Esophagus (tissue), 2 donors: ENCODE measurements around the gene FAM76A. TPM values are rescaled to one million over a fixed set of nuclear protein-coding genes. Genes with fewer than 3 reads are reported as not detected.
"Not testable (repeated sequence)": the region's sequence is repeated elsewhere in the genome, so short reads cannot be mapped to it uniquely, and the experiment has no call there.

ENCODE experiments used
- H3K27ac ChIP-seq, 2 donors: one replicate each; pipeline ENCODE4 v1.5.1; 2013; ENCODE audit warnings: low read depth in 2 of 2, mild to moderate bottlenecking in 2 of 2, inconsistent platforms in 1 of 2, low read length in 1 of 2, moderate library complexity in 1 of 2
- H3K27me3 ChIP-seq, 2 donors: one replicate each; pipeline ENCODE4 v1.6.1; 2013; ENCODE audit warnings: low read length in 2 of 2, control low read depth in 1 of 2, mild to moderate bottlenecking in 1 of 2; ENCODE audit not compliant: insufficient read depth in 2 of 2, control insufficient read depth in 1 of 2
- H3K36me3 ChIP-seq, 2 donors: one replicate each; pipeline ENCODE4 v1.6.1; 2013; ENCODE audit warnings: low read length in 1 of 2; ENCODE audit not compliant: control insufficient read depth in 2 of 2, insufficient read depth in 2 of 2
- H3K4me1 ChIP-seq, 2 donors: one replicate each; pipeline ENCODE4 v1.6.1; 2013; ENCODE audit warnings: low read length in 1 of 2; ENCODE audit not compliant: control insufficient read depth in 2 of 2, insufficient read depth in 2 of 2
- H3K4me3 ChIP-seq, 2 donors: one replicate each; pipeline ENCODE4 v1.5.1; 2013; ENCODE audit warnings: low read length in 2 of 2, mild to moderate bottlenecking in 2 of 2, low read depth in 1 of 2, moderate library complexity in 1 of 2
- H3K9me3 ChIP-seq, 2 donors: one replicate each; pipeline ENCODE4 v1.6.1; 2013; ENCODE audit warnings: mild to moderate bottlenecking in 2 of 2, low read depth in 1 of 2, low read length in 1 of 2, moderate library complexity in 1 of 2; ENCODE audit not compliant: control insufficient read depth in 2 of 2, insufficient read depth in 1 of 2
- WGBS, 2 donors: extraction: QIAGEN DNeasy Blood & Tissue Kit; methylation state at CpG; one replicate each; pipeline ENCODE4 v1.1.7; 2013; 5-methylcytosine and 5-hydroxymethylcytosine counted together
- polyA plus RNA-seq, 2 donors: library from polyadenylated mRNA; stranded (reverse); fragments of 200-250 nt; gene quantifications; one replicate each; pipeline ENCODE4 v1.2.3, GENCODE V29; 2013
- donor health status: healthy with polysubstance abuse.
- donor health status: Bipolar disorder and iron deficiency.

The FAM76A gene
- polyA plus RNA-seq, 2 donors = 3.5 to 4.2 TPM

DNA sequence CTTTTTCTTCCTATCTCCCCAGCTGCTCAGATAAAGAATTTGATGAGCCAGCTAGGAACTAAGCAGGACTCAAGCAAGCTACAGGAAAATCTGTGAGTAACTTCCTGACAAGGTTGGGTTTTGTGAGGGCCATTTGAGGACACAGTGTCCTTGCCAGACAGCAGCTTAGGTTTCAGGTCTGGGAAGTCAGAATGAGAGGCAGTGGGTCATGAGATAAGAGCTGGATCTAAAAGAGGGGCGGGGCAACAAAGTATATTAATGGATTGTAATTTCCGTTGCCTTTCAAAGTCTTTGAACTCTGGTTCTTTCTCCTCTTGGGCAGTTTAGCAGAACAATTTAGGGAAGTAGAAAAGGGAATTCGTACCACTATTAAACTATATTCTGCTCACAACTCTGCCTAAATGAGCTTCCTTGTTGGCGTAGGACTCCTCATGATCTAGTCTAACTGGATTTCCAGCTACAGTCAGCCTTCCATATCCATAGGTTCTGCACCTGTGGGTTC, 63.8 kb downstream of the FAM76A start:
- H3K9me3 ChIP-seq = no peaks in the 10 kb centered on the region
- H3K27me3 ChIP-seq = no peaks in the 10 kb centered on the region
- no peak overlapping the region for H3K4me3 ChIP-seq
- 59 to 70% methylated on average over 4 of the region's 4 CpGs for WGBS, 2 donors
- peaks cover 0 to 3% of the 10 kb centered on the region in 2 donors for H3K4me1 ChIP-seq
- peak overlapping the region; percentile 36 to 60 for H3K27ac ChIP-seq
- H3K36me3 ChIP-seq = peaks cover under 1 to 1% of the 10 kb centered on the region in 2 donors

DNA sequence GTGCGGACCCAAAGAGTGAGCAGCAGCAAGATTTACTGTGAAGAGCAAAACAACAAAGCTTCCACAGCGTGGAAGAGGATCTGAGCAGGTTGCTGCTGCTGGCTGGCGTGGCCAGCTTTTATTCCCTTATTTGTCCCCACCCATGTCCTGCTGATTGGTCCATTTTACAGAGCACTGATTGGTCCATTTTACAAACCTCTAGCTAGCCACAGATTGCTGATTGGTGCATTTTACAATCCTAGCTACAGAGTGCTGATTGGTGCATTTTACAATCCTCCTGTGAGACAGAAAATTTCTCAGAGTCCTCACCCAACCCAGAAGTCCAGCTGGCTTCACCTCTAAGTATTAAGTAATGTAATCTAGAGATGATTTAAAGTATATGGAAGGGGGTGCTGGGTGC, 64.5 kb downstream of the FAM76A start:
- H3K36me3 ChIP-seq, H3K4me1 ChIP-seq, H3K27me3 ChIP-seq, H3K4me3 ChIP-seq, H3K9me3 ChIP-seq: not testable (repeated sequence)
- peak overlapping the region; percentile 53 to 78 for H3K27ac ChIP-seq
- WGBS, 2 donors = 91 to 96% methylated on average over 3 of the region's 3 CpGs

DNA sequence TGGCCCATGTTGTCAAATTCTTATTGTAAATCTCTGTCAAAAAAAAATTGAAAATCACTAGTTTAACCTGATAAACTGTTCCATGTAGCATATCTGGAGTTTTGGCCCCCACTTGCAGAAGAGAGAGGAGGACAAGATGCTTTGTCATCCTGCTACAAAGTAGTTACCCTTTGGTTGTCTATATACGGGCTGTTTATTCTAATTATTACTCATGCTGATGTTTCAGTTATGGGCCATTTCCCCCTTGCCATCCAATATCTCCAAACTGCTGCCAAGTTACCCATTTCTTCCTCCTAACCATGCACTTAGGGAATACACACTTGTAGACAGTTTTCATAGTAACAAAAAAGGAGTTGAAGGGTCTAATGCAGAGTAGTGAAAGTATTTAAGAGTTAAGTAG, 69.8 kb downstream of the FAM76A start:
- Histone ChIP-seq H3K36me3 (peaks cover 3 to 11% of the 10 kb centered on the region in 2 donors), H3K9me3 (no peaks in the 10 kb centered on the region), H3K4me1 (no peaks in the 10 kb centered on the region), H3K27ac (no peak overlapping the region), H3K27me3 (no peaks in the 10 kb centered on the region), H3K4me3 (no peak overlapping the region)
- WGBS, 2 donors = 30 to 34% methylated on average over 1 of the region's 1 CpG

DNA sequence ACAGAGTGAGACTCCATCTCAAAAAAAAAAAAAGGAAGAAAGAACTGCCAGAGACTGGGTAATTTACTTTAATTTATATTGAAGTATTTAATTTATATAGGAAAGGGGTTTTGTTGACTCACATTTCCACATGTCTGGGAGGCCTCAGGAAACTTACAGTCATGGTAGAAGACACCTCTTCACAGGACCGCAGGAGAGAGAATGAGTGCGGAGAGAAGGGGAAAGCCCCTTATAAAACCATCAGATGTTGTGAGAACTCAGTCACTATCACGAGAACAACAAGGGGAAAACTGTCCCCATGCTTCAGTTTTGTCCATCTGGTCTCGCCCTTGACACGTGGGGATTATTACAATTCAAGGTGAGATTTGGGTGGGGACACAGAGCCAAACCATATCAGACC, 79.0 kb downstream of the FAM76A start:
- Histone ChIP-seq H3K27me3 (no peaks in the 10 kb centered on the region), H3K4me3 (no peak overlapping the region), H3K9me3 (no peaks in the 10 kb centered on the region), H3K36me3 (peaks cover 2 to 6% of the 10 kb centered on the region in 2 donors), H3K27ac (no peak overlapping the region), H3K4me1 (no peaks in the 10 kb centered on the region)
- 89 to 91% methylated on average over 5 of the region's 5 CpGs for WGBS, 2 donors

DNA sequence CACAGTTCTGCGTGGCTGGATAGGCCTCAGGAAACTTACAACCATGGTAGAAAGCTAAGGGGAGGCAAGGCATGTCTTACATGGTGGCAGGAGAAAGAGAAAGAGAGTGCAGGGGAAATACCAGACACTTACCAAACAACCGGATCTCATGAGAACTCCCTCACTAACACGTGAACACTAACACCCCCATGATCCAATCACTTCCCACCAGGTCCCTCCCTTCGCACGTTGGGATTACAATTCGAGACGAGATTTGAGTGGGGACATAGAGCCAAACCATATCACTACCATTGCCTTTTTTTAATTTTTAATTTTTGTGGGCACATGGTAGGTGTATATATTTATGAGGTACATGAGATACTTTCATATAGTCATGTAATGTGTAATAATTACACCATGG, 81.0 kb downstream of the FAM76A start:
- H3K36me3 ChIP-seq = peaks cover 3 to 6% of the 10 kb centered on the region in 2 donors
- no peak overlapping the region for H3K27ac ChIP-seq
- 93 to 94% methylated on average over 7 of the region's 7 CpGs for WGBS, 2 donors
- H3K27me3 ChIP-seq = no peaks in the 10 kb centered on the region
- no peaks in the 10 kb centered on the region for H3K9me3 ChIP-seq
- H3K4me3 ChIP-seq = no peak overlapping the region
- H3K4me1 ChIP-seq = no peaks in the 10 kb centered on the region

DNA sequence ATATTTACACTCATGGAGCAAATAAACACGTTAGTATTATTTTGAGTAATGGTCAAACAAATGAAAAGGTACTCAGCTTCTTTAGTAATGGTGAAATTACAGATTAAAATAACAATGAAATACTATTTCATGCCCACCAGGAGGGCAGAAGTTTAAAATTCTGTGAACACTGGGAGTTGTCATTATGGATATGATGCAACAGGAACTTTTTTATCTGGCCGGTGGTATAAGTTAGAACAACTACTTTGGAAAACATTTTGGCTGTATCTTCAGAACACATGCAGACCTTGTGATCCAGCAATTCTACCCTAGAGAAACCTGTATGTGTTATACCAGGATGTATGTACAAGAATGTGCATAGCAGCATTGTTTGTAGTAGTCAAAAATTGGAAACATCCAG, 81.6 kb downstream of the FAM76A start:
- H3K9me3 ChIP-seq = no peaks in the 10 kb centered on the region
- H3K4me3 ChIP-seq = no peak overlapping the region
- peaks cover 4 to 6% of the 10 kb centered on the region in 2 donors for H3K36me3 ChIP-seq
- no peaks in the 10 kb centered on the region for H3K27me3 ChIP-seq
- no peak overlapping the region for H3K27ac ChIP-seq
- WGBS, 2 donors = 82 to 85% methylated on average over 2 of the region's 2 CpGs
- H3K4me1 ChIP-seq = no peaks in the 10 kb centered on the region

DNA sequence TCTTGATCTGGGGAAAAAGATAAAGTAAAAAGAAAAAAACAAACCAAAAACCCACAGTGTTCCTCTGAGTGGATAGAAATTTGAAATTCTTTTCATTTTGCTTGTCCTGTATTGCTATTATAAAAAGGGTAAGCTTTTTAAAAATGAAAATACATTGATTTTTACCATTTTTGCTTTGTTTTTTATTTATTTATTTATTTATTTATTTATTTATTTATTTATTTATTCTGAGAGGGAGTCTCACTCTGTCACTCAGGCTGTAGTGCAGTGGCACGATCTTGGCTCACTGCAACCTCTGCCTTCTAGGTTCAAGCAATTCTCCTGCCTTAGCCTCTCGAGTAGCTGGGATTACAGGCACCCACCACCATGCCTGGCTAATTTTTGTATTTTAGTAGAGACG, 82.4 kb downstream of the FAM76A start:
- H3K27ac ChIP-seq, H3K9me3 ChIP-seq, H3K4me3 ChIP-seq, H3K36me3 ChIP-seq, H3K27me3 ChIP-seq, H3K4me1 ChIP-seq: not testable (repeated sequence)
- WGBS, 2 donors = 94 to 100% methylated on average over 3 of the region's 3 CpGs

DNA sequence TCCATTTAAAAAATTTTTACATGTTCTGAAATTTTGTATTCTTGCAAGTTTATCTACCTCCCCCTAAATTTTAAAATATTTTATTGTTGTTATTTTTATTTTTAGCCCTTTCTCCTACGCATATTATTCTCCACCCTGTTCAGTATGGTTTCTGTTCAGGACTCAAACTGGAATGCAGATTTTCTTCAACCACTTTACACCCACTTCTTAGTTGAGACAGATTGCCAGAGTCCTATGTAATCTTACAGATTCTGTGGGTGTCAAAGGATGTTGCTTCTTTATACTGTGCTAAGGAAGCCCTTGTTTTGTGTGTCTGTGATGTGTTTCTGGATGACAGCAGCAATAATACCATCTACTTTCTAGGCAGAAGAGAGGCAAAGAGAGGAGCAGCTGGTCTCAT, 84.1 kb downstream of the FAM76A start:
- H3K36me3 ChIP-seq = peaks cover 4 to 5% of the 10 kb centered on the region in 2 donors

DNA sequence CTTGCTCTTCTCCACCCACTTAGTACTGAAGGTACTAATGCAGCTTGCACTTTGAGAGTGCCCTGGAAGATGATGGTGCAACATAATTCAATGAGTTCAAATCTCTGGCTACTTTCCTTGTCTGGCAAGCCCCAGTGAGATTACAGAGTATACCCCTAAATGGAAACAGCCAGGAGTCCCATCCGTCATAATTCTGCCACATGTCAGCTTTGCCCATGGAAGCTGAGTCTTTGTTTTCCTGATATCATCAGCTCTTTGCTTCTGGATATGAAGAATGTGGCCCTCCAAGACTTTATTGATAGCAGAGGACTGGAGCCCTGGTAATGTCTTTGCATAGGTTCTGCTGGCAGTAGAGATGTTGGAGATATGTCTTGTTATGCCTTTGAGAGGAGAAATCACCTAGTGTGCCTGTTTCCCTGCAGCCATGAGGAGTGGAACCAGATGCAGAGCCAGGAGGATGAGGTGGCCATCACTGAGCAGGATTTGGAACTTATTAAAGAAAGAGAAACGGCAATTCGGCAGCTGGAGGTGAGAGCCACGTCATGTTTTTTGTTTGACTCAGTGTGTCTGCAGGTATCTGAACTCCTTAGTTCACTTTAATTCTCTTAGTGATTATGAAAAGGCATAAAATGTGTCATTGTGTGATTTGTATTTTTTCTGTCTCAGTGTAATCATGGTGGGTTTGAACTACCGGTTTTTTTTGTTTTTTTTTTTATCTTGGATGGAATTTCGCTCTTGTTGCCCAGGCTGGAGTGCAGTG, 86.2 kb downstream of the FAM76A start:
- 91 to 94% methylated on average over 6 of the region's 6 CpGs for whole genome bisulfite sequencing, 2 donors
- Histone ChIP-seq H3K4me1 (no peaks in the 10 kb centered on the region), H3K4me3 (no peak overlapping the region), H3K36me3 (peaks cover 5 to 9% of the 10 kb centered on the region in 2 donors), H3K9me3 (no peaks in the 10 kb centered on the region), H3K27me3 (no peaks in the 10 kb centered on the region), H3K27ac (no peak overlapping the region)

More for the DNA sequence above, 84.1 kb downstream of the FAM76A start:
- H3K27ac ChIP-seq = no peak overlapping the region
- no peaks in the 10 kb centered on the region for H3K4me1 ChIP-seq
- H3K9me3 ChIP-seq = no peaks in the 10 kb centered on the region
- H3K27me3 ChIP-seq = no peaks in the 10 kb centered on the region
- 90 to 91% methylated on average over 1 of the region's 1 CpG for WGBS, 2 donors
- H3K4me3 ChIP-seq = no peak overlapping the region
